Fibroblast of lung (primary cell): ENCODE measurements around the gene NINJ2.

Source experiments
- CTCF ChIP-seq, 2 donors: IDR thresholded peaks in 1 of 2; conservative IDR thresholded peaks in 1 of 2; 1 replicate in 1 of 2; 2 replicates in 1 of 2; pipeline ENCODE4 v1.5.1; 2011 to 2012; ENCODE audit warnings: low read length in 2 of 2, control low read depth in 1 of 2, inconsistent platforms in 1 of 2, low read depth in 1 of 2, mild to moderate bottlenecking in 1 of 2
- EZH2 ChIP-seq: IDR thresholded peaks from 2 replicates; pipeline ENCODE4 v1.5.1; 2012; ENCODE audit warnings: low read length, control low read depth, mild to moderate bottlenecking; ENCODE audit errors: missing control alignments

- no peak for TF ChIP-seq EZH2
- no peak for TF ChIP-seq CTCF (conservative IDR thresholded peaks at IDR 0.05 in 1 of 2, IDR thresholded peaks at IDR 0.05 in 1 of 2; ENCODE audit: low read depth in 1 of 2, low read length in 2 of 2)
Observed at GRCh38 chr12:568486-568885, 94.8 kb downstream of the NINJ2 start.
